ENCODE results near the gene ERG. TPM values are rescaled to one million over a fixed set of nuclear protein-coding genes. Genes with fewer than 3 reads are reported as not detected.

Gene ERG
- total RNA-seq, 1 donor from 2014 or later, result not detected

- no peaks in the 10 kb centered on the region for H3K9me3 Mint-ChIP-seq
- H3K4me2 ChIP-seq, result no peak overlapping the region
- H2AFZ ChIP-seq (replicated peaks), result no peak overlapping the region
- no peak overlapping the region for H3K27ac ChIP-seq
- H3K4me3 ChIP-seq, result no peak overlapping the region
- H3K4me1 Mint-ChIP-seq, result peaks cover 46% of the 10 kb centered on the region
- peaks cover 29% of the 10 kb centered on the region for H3K4me1 ChIP-seq
- peaks cover 3% of the 10 kb centered on the region for H3K27me3 Mint-ChIP-seq (ENCODE audit: insufficient read depth, low read depth)
- TF ChIP-seq EZH2phosphoT487 (IDR thresholded peaks at IDR 0.05) (no peak), CTCF (IDR thresholded peaks at IDR 0.05) (no peak), EZH2 (IDR thresholded peaks at IDR 0.05) (no peak)
- H3K27me3 ChIP-seq, result no peaks in the 10 kb centered on the region
- H3K4me3 Mint-ChIP-seq, result no peak overlapping the region
- H3K27ac Mint-ChIP-seq, result no peak overlapping the region
- no peaks in the 10 kb centered on the region for H3K79me2 ChIP-seq (ENCODE audit: low read depth)
- H3K36me3 ChIP-seq, result no peaks in the 10 kb centered on the region
- no peak overlapping the region for H3K9ac ChIP-seq
- no peaks in the 10 kb centered on the region for H3K9me3 ChIP-seq (ENCODE audit: low read depth)
- no peak for DNase-seq (ENCODE audit: low spot score)
- no peaks in the 10 kb centered on the region for H4K20me1 ChIP-seq (ENCODE audit: low read depth)
- peaks cover 12% of the 10 kb centered on the region for H3F3A ChIP-seq (ENCODE audit: low read depth)
- no peaks in the 10 kb centered on the region for H3K36me3 Mint-ChIP-seq
Measured at GRCh38 chr21:38492007-38492406, 6.3 kb downstream of the ERG start.

- Mint-ChIP-seq H3K9me3 (no peaks in the 10 kb centered on the region), H3K4me1 (peaks cover 48% of the 10 kb centered on the region), H3K36me3 (no peaks in the 10 kb centered on the region), H3K4me3 (no peak overlapping the region), H3K27ac (no peak overlapping the region), H3K27me3 (ENCODE audit: insufficient read depth, low read depth) (peaks cover 3% of the 10 kb centered on the region)
- Histone ChIP-seq H4K20me1 (ENCODE audit: low read depth) (no peaks in the 10 kb centered on the region), H3K27ac (no peak overlapping the region), H2AFZ (replicated peaks) (no peak overlapping the region), H3K79me2 (ENCODE audit: low read depth) (no peaks in the 10 kb centered on the region), H3K9ac (no peak overlapping the region), H3K27me3 (no peaks in the 10 kb centered on the region), H3K9me3 (ENCODE audit: low read depth) (no peaks in the 10 kb centered on the region), H3K4me3 (no peak overlapping the region), H3K36me3 (no peaks in the 10 kb centered on the region), H3K4me2 (no peak overlapping the region), H3F3A (ENCODE audit: low read depth) (peaks cover 12% of the 10 kb centered on the region), H3K4me1 (peaks cover 29% of the 10 kb centered on the region)
- DNase-seq (ENCODE audit: low spot score), result no peak
- TF ChIP-seq CTCF (IDR thresholded peaks at IDR 0.05), result no peak
- no peak for TF ChIP-seq EZH2 (IDR thresholded peaks at IDR 0.05)
- TF ChIP-seq EZH2phosphoT487 (IDR thresholded peaks at IDR 0.05), result no peak
Measured at GRCh38 chr21:38491536-38491935, 6.7 kb downstream of the ERG start.

GRCh38 chr21:38490411-38491020, 7.8 kb downstream of the ERG start:
- Histone ChIP-seq H3K36me3 (no peaks in the 10 kb centered on the region), H3K4me2 (no peak overlapping the region), H4K20me1 (ENCODE audit: low read depth) (no peaks in the 10 kb centered on the region), H3K27me3 (no peaks in the 10 kb centered on the region), H2AFZ (replicated peaks) (no peak overlapping the region), H3K4me1 (peaks cover 29% of the 10 kb centered on the region), H3K9ac (no peak overlapping the region), H3K9me3 (ENCODE audit: low read depth) (no peaks in the 10 kb centered on the region), H3K27ac (no peak overlapping the region), H3K79me2 (ENCODE audit: low read depth) (no peaks in the 10 kb centered on the region), H3K4me3 (no peak overlapping the region), H3F3A (ENCODE audit: low read depth) (peaks cover 12% of the 10 kb centered on the region)
- no peak for DNase-seq (ENCODE audit: low spot score)
- no peak overlapping the region for H3K4me3 Mint-ChIP-seq
- H3K27ac Mint-ChIP-seq, result no peak overlapping the region
- H3K9me3 Mint-ChIP-seq, result no peaks in the 10 kb centered on the region
- H3K36me3 Mint-ChIP-seq, result no peaks in the 10 kb centered on the region
- peaks cover 2% of the 10 kb centered on the region for H3K27me3 Mint-ChIP-seq (ENCODE audit: insufficient read depth, low read depth)
- H3K4me1 Mint-ChIP-seq, result peaks cover 48% of the 10 kb centered on the region
- TF ChIP-seq CTCF (IDR thresholded peaks at IDR 0.05) (no peak), EZH2phosphoT487 (IDR thresholded peaks at IDR 0.05) (no peak), EZH2 (IDR thresholded peaks at IDR 0.05) (no peak)

Data from neural progenitor cell (in vitro differentiated cells).